SK-N-SH (cell line): ENCODE measurements around the gene KYAT1.

ENCODE experiments used
- SMC3 ChIP-seq: IDR thresholded peaks from 2 replicates; pipeline ENCODE4 v1.6.1; 2012; ENCODE audit warnings: low read depth, low read length, improper control_type of control experiment
- TF ChIP-seq, protein P1 (sequence below): IDR thresholded peaks from 2 replicates; pipeline ENCODE4 v1.4.0; 2012; ENCODE audit warnings: low read depth

DNA sequence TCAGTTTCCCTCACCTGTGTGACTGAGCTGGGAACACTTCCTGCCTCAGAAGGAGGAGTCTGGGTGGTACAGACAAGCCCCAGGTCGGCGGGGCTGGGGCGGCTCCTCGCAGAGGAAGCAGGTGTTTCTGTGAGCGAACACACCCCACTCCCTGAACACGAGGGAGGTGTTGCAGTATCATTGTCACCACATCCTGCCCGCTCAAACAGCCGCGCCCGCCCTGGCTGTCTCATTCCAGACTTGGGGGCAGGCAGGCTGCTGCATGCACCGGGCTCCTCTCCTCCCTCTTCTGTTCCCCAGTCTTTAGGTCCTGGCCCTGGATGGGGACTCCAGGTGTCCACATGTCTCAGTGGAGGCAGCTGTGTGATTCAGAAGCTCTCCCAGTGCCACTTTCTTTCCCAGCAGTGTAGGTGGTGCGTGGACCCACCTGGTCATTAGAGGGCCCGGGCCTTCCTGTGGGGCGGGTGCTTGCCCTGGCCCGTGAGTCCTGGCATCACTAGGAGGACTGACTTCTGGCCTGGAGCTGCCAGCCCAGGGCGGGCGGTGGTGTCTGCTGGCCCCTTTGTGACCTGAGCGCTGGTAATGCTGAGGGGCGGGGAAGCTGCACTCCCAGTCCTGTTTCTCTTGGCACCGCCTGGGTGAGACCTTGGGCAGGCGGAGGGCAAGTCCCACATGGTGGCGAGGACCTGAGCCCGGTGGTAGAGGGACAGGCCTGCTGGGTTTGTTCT, 20.8 kb upstream of the KYAT1 start:
- TF ChIP-seq, protein P1, sequence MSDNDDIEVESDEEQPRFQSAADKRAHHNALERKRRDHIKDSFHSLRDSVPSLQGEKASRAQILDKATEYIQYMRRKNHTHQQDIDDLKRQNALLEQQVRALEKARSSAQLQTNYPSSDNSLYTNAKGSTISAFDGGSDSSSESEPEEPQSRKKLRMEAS: no peak
- no peak for TF ChIP-seq SMC3
